ENCODE data around the gene ZNF564. TPM values are rescaled to one million over a fixed set of nuclear protein-coding genes. Genes with fewer than 3 reads are reported as not detected.

ZNF564 gene
- total and polyA plus RNA-seq, 10 of the 15 experiments (the other 5 are each of a cell fraction or from before 2014, with no cell fraction given), result 1.5 to 8.9 (median 5.4) TPM

- Histone ChIP-seq H3K36me3 (ENCODE audit: control insufficient read depth in 2 of 2, insufficient read depth in 2 of 2, low read length in 1 of 2) (peaks cover 2 to 15% of the 10 kb centered on the region in 2 experiments; a peak in 3 of 4 replicates), H2AFZ (ENCODE audit: control insufficient read depth, low read depth, low read length) (no peak overlapping the region), H3K27me3 (replicated peaks in 1 of 2; ENCODE audit: control insufficient read depth in 2 of 2, insufficient read depth in 2 of 2, low read length in 1 of 2) (no peaks in the 10 kb centered on the region), H3K4me2 (ENCODE audit: control insufficient read depth, insufficient read depth) (no peak overlapping the region), H3K27ac (ENCODE audit: control insufficient read depth, insufficient read depth) (no peak overlapping the region), H4K20me1 (ENCODE audit: control insufficient read depth, insufficient read depth) (no peaks in the 10 kb centered on the region), H3K4me3 (no peak overlapping the region), H3K4me1 (ENCODE audit: control insufficient read depth, insufficient read depth, low read length) (no peaks in the 10 kb centered on the region), H3K9me3 (replicated peaks; ENCODE audit: control insufficient read depth, insufficient read depth, low read length) (peaks cover 39% of the 10 kb centered on the region), H3K79me2 (ENCODE audit: control insufficient read depth, insufficient read depth, low read length) (no peaks in the 10 kb centered on the region), H3K9ac (ENCODE audit: control insufficient read depth, insufficient read depth, low read length) (no peak overlapping the region)
- ChIA-PET RAD21 (ENCODE audit: unreplicated experiment) (no interaction called here), POLR2A (no interaction called here), CTCF (no interaction called here), SMC1A (ENCODE audit: uncharacterized antibody, unreplicated experiment) (no interaction called here)
- TF ChIP-seq POLR2A (IDR thresholded peaks at IDR 0.05; ENCODE audit: low read depth, low read length) (no peak), CTCF (IDR thresholded peaks at IDR 0.05 in 2 of 3, conservative IDR thresholded peaks at IDR 0.05 in 1 of 3; ENCODE audit: control insufficient read depth in 2 of 3, extremely low read depth in 1 of 3, insufficient read depth in 1 of 3, low read depth in 3 of 3, low read length in 3 of 3) (0 out of 6 replicates have a peak, but pooled peaks of 1 of the 3 experiments have one; percentile 1)
- no peak for DNase-seq (ENCODE audit: low read depth, low spot score)
- no TSS peak for BruUV-seq (replicated peaks)
- WGBS (ENCODE audit: insufficient coverage, insufficient replicate concordance, low lambda C conversion rate, missing lambda C conversion rate), result 82% methylated on average over 6 of the region's 6 CpGs
- in situ Hi-C loops (cut with MboI) (no loop called here), intact Hi-C loops (cut with micrococcal nuclease; ENCODE audit: unreplicated experiment) (no loop called here)
- FAIRE-seq, result no peak
- no peak for ATAC-seq
Observed at GRCh38 chr19:12521996-12522395, 29.3 kb downstream of the ZNF564 start.

- Histone ChIP-seq H3K27me3 (replicated peaks in 1 of 2; ENCODE audit: control insufficient read depth in 2 of 2, insufficient read depth in 2 of 2, low read length in 1 of 2) (no peaks in the 10 kb centered on the region), H3K4me2 (ENCODE audit: control insufficient read depth, insufficient read depth) (no peak overlapping the region), H3K27ac (ENCODE audit: control insufficient read depth, insufficient read depth) (no peak overlapping the region), H3K4me1 (ENCODE audit: control insufficient read depth, insufficient read depth, low read length) (no peaks in the 10 kb centered on the region), H3K4me3 (no peak overlapping the region), H2AFZ (ENCODE audit: control insufficient read depth, low read depth, low read length) (no peak overlapping the region), H3K9me3 (replicated peaks; ENCODE audit: control insufficient read depth, insufficient read depth, low read length) (peaks cover 12% of the 10 kb centered on the region; the same call in 2 of the 3 replicates), H3K9ac (ENCODE audit: control insufficient read depth, insufficient read depth, low read length) (no peak overlapping the region), H3K79me2 (ENCODE audit: control insufficient read depth, insufficient read depth, low read length) (no peaks in the 10 kb centered on the region), H4K20me1 (ENCODE audit: control insufficient read depth, insufficient read depth) (no peaks in the 10 kb centered on the region), H3K36me3 (ENCODE audit: control insufficient read depth in 2 of 2, insufficient read depth in 2 of 2, low read length in 1 of 2) (no peaks in the 10 kb centered on the region)
- 71% methylated on average over 33 of the region's 35 CpGs for WGBS (ENCODE audit: insufficient coverage, insufficient replicate concordance, low lambda C conversion rate, missing lambda C conversion rate)
- POLR2A ChIA-PET, result no interaction called here
- BruUV-seq (replicated peaks), result no TSS peak
- in situ Hi-C loops (cut with MboI), result no loop called here
- RAD21 ChIA-PET (ENCODE audit: unreplicated experiment), result no interaction called here
- no peak for FAIRE-seq
- no peak for DNase-seq (ENCODE audit: low read depth, low spot score)
- no peak for ATAC-seq
- CTCF ChIA-PET, result interaction anchor here (0.7 kb wide), 1 partner anchor 16 kb away, joined by 3 read pairs; no protein-coding TSS in a partner anchor
- no peak for TF ChIP-seq E4F1 (IDR thresholded peaks at IDR 0.05; ENCODE audit: borderline replicate concordance, partially characterized antibody)
- SMC1A ChIA-PET (ENCODE audit: uncharacterized antibody, unreplicated experiment), result no interaction called here
- intact Hi-C loops (cut with micrococcal nuclease; ENCODE audit: unreplicated experiment), result no loop called here
Observed at GRCh38 chr19:12513531-12514061, 37.7 kb downstream of the ZNF564 start.

All from GM12878 (cell line).